Spinal cord (tissue), 10 donors: ENCODE results near the gene FAM131B. TPM values are rescaled to one million over a fixed set of nuclear protein-coding genes. Genes with fewer than 3 reads are reported as not detected.

Experiments used
- DNase-seq, 6 donors: peaks; one replicate each; pipeline versions ENCODE4 v3.0.0 to v3.0.0-alpha.2; 2013 to 2015; ENCODE audit warnings: low spot score in 6 of 6, low read depth in 4 of 6
- H3K27ac ChIP-seq: one replicate; pipeline ENCODE4 v1.5.1; 2013; ENCODE audit warnings: low read depth, low read length, control low read depth
- H3K27me3 ChIP-seq: one replicate; pipeline ENCODE4 v1.6.1; 2013; ENCODE audit warnings: low read length; ENCODE audit not compliant: control insufficient read depth, insufficient read depth
- H3K36me3 ChIP-seq: one replicate; pipeline ENCODE4 v1.6.1; 2013; ENCODE audit warnings: low read length; ENCODE audit not compliant: control insufficient read depth, insufficient read depth
- H3K4me1 ChIP-seq: one replicate; pipeline ENCODE4 v1.6.1; 2013; ENCODE audit warnings: low read length; ENCODE audit not compliant: control insufficient read depth, insufficient read depth
- H3K4me3 ChIP-seq: one replicate; pipeline ENCODE4 v1.5.1; 2013; ENCODE audit warnings: low read depth, low read length, control low read depth
- H3K9me3 ChIP-seq: one replicate; pipeline ENCODE4 v1.6.1; 2013; ENCODE audit warnings: low read length; ENCODE audit not compliant: control insufficient read depth, insufficient read depth
- WGBS: methylation state at CpG from one replicate; pipeline ENCODE4 v1.1.5; 2013; ENCODE audit warnings: missing lambda C conversion rate; ENCODE audit not compliant: insufficient coverage; 5-methylcytosine and 5-hydroxymethylcytosine counted together
- polyA plus RNA-seq, 2 donors: library from polyadenylated mRNA; unstranded; fragments of 120-200 nt; gene quantifications; one replicate each; pipeline ENCODE4 v1.2.1, GENCODE V29; 2013; ENCODE audit not compliant: insufficient read length in 2 of 2
- total RNA-seq, 2 donors: library from RNA; depleted of rRNA in 1 of 2; stranded (reverse); fragments of 120-200 nt in 1 of 2; fragments of >200 nt in 1 of 2; gene quantifications; one replicate each; pipeline versions ENCODE4 v1.2.3 to v1.2.4, GENCODE V29; 2013 to 2014
- donor health status: healthy.

The FAM131B gene
- total and polyA plus RNA-seq, 4 donors: 26.7 to 112 (median 80.5) TPM

- no peaks in the 10 kb centered on the region for H3K36me3 ChIP-seq
- peaks cover 23% of the 10 kb centered on the region for H3K4me1 ChIP-seq
- no peak overlapping the region for H3K4me3 ChIP-seq
- H3K27ac ChIP-seq: no peak overlapping the region
- 74% methylated on average over 7 of the region's 7 CpGs for WGBS
- no peaks in the 10 kb centered on the region for H3K27me3 ChIP-seq
- no peaks in the 10 kb centered on the region for H3K9me3 ChIP-seq
- DNase-seq: no peak
Observed at GRCh38 chr7:143375298-143376034, 13.0 kb upstream of the FAM131B start.

- Histone ChIP-seq H3K27me3 (no peaks in the 10 kb centered on the region), H3K4me3 (no peak overlapping the region), H3K36me3 (no peaks in the 10 kb centered on the region), H3K9me3 (no peaks in the 10 kb centered on the region), H3K27ac (no peak overlapping the region), H3K4me1 (peaks cover 17% of the 10 kb centered on the region)
- DNase-seq: no peak
- 83% methylated on average over 3 of the region's 5 CpGs for WGBS
Observed at GRCh38 chr7:143374561-143374960, 12.0 kb upstream of the FAM131B start.

- no peaks in the 10 kb centered on the region for H3K9me3 ChIP-seq
- no peak overlapping the region for H3K27ac ChIP-seq
- H3K36me3 ChIP-seq: no peaks in the 10 kb centered on the region
- H3K4me1 ChIP-seq: peaks cover 8% of the 10 kb centered on the region
- 70% methylated on average over 4 of the region's 4 CpGs for WGBS
- no peak overlapping the region for H3K4me3 ChIP-seq
- DNase-seq: no peak
- H3K27me3 ChIP-seq: no peaks in the 10 kb centered on the region
Observed at GRCh38 chr7:143373255-143373794, 10.8 kb upstream of the FAM131B start.

- H3K27ac ChIP-seq: no peak overlapping the region
- peaks cover 8% of the 10 kb centered on the region for H3K4me1 ChIP-seq
- peak in 2 of 6 donors; percentile 50 to 52 for DNase-seq
- no peaks in the 10 kb centered on the region for H3K36me3 ChIP-seq
- 44% methylated on average over 4 of the region's 4 CpGs for WGBS
- no peaks in the 10 kb centered on the region for H3K9me3 ChIP-seq
- H3K4me3 ChIP-seq: no peak overlapping the region
- H3K27me3 ChIP-seq: no peaks in the 10 kb centered on the region
Observed at GRCh38 chr7:143372070-143372469, 9.6 kb upstream of the FAM131B start.

- Histone ChIP-seq H3K4me3 (no peak overlapping the region), H3K9me3 (no peaks in the 10 kb centered on the region), H3K4me1 (peaks cover 8% of the 10 kb centered on the region), H3K36me3 (no peaks in the 10 kb centered on the region), H3K27ac (no peak overlapping the region), H3K27me3 (no peaks in the 10 kb centered on the region)
- no peak for DNase-seq
- WGBS: 40% methylated on average over 1 of the region's 12 CpGs
Observed at GRCh38 chr7:143369678-143370651, 7.5 kb upstream of the FAM131B start.

- WGBS: 100% methylated on average over 1 of the region's 1 CpG
Observed at GRCh38 chr7:143368387-143368786, 5.9 kb upstream of the FAM131B start.

GRCh38 chr7:143367972-143368371, 5.5 kb upstream of the FAM131B start:
- no peak for DNase-seq
- no peak overlapping the region for H3K4me3 ChIP-seq
- H3K27ac ChIP-seq: no peak overlapping the region
- 95% methylated on average over 4 of the region's 4 CpGs for WGBS
- no peaks in the 10 kb centered on the region for H3K36me3 ChIP-seq
- H3K4me1 ChIP-seq: peaks cover 6% of the 10 kb centered on the region
- H3K27me3 ChIP-seq: no peaks in the 10 kb centered on the region
- no peaks in the 10 kb centered on the region for H3K9me3 ChIP-seq

More at GRCh38 chr7:143368387-143368786, 5.9 kb upstream of the FAM131B start:
- Histone ChIP-seq H3K27ac (no peak overlapping the region), H3K4me3 (no peak overlapping the region), H3K27me3 (no peaks in the 10 kb centered on the region), H3K4me1 (peaks cover 5% of the 10 kb centered on the region), H3K9me3 (no peaks in the 10 kb centered on the region), H3K36me3 (no peaks in the 10 kb centered on the region)
- no peak for DNase-seq

GRCh38 chr7:143363016-143363937, 764 bp upstream of the FAM131B start:
- peak in 1 of 6 donors; percentile 69 for DNase-seq
- no peaks in the 10 kb centered on the region for H3K27me3 ChIP-seq
- WGBS: 22% methylated on average over 17 of the region's 19 CpGs
- H3K4me3 ChIP-seq: peak overlapping the region; percentile 43
- peaks cover 25% of the 10 kb centered on the region for H3K4me1 ChIP-seq
- H3K27ac ChIP-seq: no peak overlapping the region
- H3K9me3 ChIP-seq: no peaks in the 10 kb centered on the region
- peaks cover 18% of the 10 kb centered on the region for H3K36me3 ChIP-seq
